H1 (cell line): Measurements from ENCODE around the gene BBX.

Source experiments
- CEBPB ChIP-seq: IDR thresholded peaks from 2 replicates; pipeline ENCODE4 v1.6.1; 2012; ENCODE audit warnings: low read depth, low read length
- CTCF ChIP-seq, 3 experiments: IDR thresholded peaks; 1 replicate in 2 of 3; 2 replicates in 1 of 3; pipeline versions ENCODE4 v1.5.1 to v1.6.1; 2011; ENCODE audit warnings: low read length in 3 of 3, mild to moderate bottlenecking in 3 of 3, inconsistent platforms in 2 of 3, low read depth in 1 of 3, moderate library complexity in 1 of 3; ENCODE audit not compliant: insufficient read depth in 1 of 3; ENCODE audit errors: control extremely low read depth in 1 of 3
- EP300 ChIP-seq, 2 experiments: IDR thresholded peaks; 1 replicate in 1 of 2; 2 replicates in 1 of 2; pipeline ENCODE4 v1.6.1; 2011 to 2012; ENCODE audit warnings: low read depth in 2 of 2, low read length in 2 of 2, mild to moderate bottlenecking in 2 of 2, borderline replicate concordance in 1 of 2, inconsistent platforms in 1 of 2, moderate library complexity in 1 of 2
- EZH2 ChIP-seq: fragments of 200-600 bp; sonication (generic); IDR thresholded peaks from 2 replicates; pipeline ENCODE4 v1.7.1; 2012; ENCODE audit warnings: low read depth, mild to moderate bottlenecking, moderate library complexity, low read length, inconsistent platforms; ENCODE audit not compliant: severe bottlenecking
- POLR2A ChIP-seq, 2 experiments: IDR thresholded peaks; 1 replicate in 1 of 2; 2 replicates in 1 of 2; pipeline ENCODE4 v1.6.1; 2011; ENCODE audit warnings: low read depth in 2 of 2, low read length in 2 of 2, mild to moderate bottlenecking in 2 of 2; ENCODE audit errors: control extremely low read depth in 1 of 2
- RAD21 ChIP-seq, 2 experiments: IDR thresholded peaks in 1 of 2; conservative IDR thresholded peaks in 1 of 2; 2 replicates each; pipeline ENCODE4 v1.6.1; 2011; ENCODE audit warnings: low read depth in 2 of 2, low read length in 2 of 2, improper control_type of control experiment in 1 of 2, inconsistent platforms in 1 of 2, mild to moderate bottlenecking in 1 of 2, moderate library complexity in 1 of 2
- SIX5 ChIP-seq: IDR thresholded peaks from 2 replicates; pipeline ENCODE4 v1.6.1; 2011; ENCODE audit warnings: mild to moderate bottlenecking, low read depth, low read length
- TAF1 ChIP-seq: IDR thresholded peaks from 2 replicates; pipeline ENCODE4 v1.6.1; 2011; ENCODE audit warnings: mild to moderate bottlenecking, low read depth, low read length

GRCh38 chr3:107753494-107753893, 230.7 kb downstream of the BBX start:
- TF ChIP-seq EP300 (IDR thresholded peaks at IDR 0.05; ENCODE audit: borderline replicate concordance in 1 of 2, low read depth in 2 of 2, low read length in 2 of 2): no peak
- TF ChIP-seq POLR2A (IDR thresholded peaks at IDR 0.05; ENCODE audit: control extremely low read depth in 1 of 2, low read depth in 2 of 2, low read length in 2 of 2): no peak
- no peak for TF ChIP-seq CEBPB
- no peak for TF ChIP-seq SIX5
- TF ChIP-seq CTCF (IDR thresholded peaks at IDR 0.05; ENCODE audit: control extremely low read depth in 1 of 3, insufficient read depth in 1 of 3, low read depth in 1 of 3, low read length in 3 of 3): peak; percentile 47 to 71 (median 53)
- peak; percentile 42 to 46 for TF ChIP-seq RAD21 (IDR thresholded peaks at IDR 0.05 in 1 of 2, conservative IDR thresholded peaks at IDR 0.05 in 1 of 2; ENCODE audit: low read depth in 2 of 2, low read length in 2 of 2)
- no peak for TF ChIP-seq EZH2
- no peak for TF ChIP-seq TAF1
